ENCODE measurements around the gene CASK. TPM values are rescaled to one million over a fixed set of nuclear protein-coding genes. Genes with fewer than 3 reads are reported as not detected.

CASK gene
- total RNA-seq, 1 donor from 2014 or later, result 41.0 TPM

- TF ChIP-seq CTCF (IDR thresholded peaks at IDR 0.05), result no peak
- TF ChIP-seq POLR2AphosphoS5 (IDR thresholded peaks at IDR 0.05; ENCODE audit: insufficient read depth in 1 of 2, low read depth in 1 of 2), result no peak
- TF ChIP-seq POLR2A (IDR thresholded peaks at IDR 0.05), result no peak
- intact Hi-C loops (cut with DNase I), result no loop called here
- H3K27me3 ChIP-seq, result no peaks in the 10 kb centered on the region
Observed at GRCh38 chrX:41519468-41519867, 403.9 kb downstream of the CASK start.

GRCh38 chrX:41518841-41519220 lies 404.5 kb downstream of the CASK start:
- intact Hi-C loops (cut with DNase I), result no loop called here
- TF ChIP-seq POLR2A (IDR thresholded peaks at IDR 0.05) (no peak), CTCF (IDR thresholded peaks at IDR 0.05) (no peak), POLR2AphosphoS5 (IDR thresholded peaks at IDR 0.05; ENCODE audit: insufficient read depth in 1 of 2, low read depth in 1 of 2) (no peak)

More at GRCh38 chrX:41519468-41519867, 403.9 kb downstream of the CASK start:
- Histone ChIP-seq H3K4me3 (no peak overlapping the region), H3K36me3 (no peaks in the 10 kb centered on the region), H3K4me1 (peaks cover 3% of the 10 kb centered on the region), H3K27ac (no peak overlapping the region), H3K9me3 (no peaks in the 10 kb centered on the region)
- DNase-seq (ENCODE audit: extremely low spot score in 2 of 2), result no peak

GRCh38 chrX:41518127-41518840 lies 405.1 kb downstream of the CASK start:
- intact Hi-C loops (cut with DNase I), result no loop called here
- no peak for DNase-seq (ENCODE audit: extremely low spot score in 2 of 2)
- Histone ChIP-seq H3K27ac (no peak overlapping the region), H3K9me3 (no peaks in the 10 kb centered on the region), H3K4me3 (no peak overlapping the region), H3K36me3 (no peaks in the 10 kb centered on the region), H3K27me3 (no peaks in the 10 kb centered on the region), H3K4me1 (no peaks in the 10 kb centered on the region)
- no peak for TF ChIP-seq POLR2AphosphoS5 (IDR thresholded peaks at IDR 0.05; ENCODE audit: insufficient read depth in 1 of 2, low read depth in 1 of 2)
- TF ChIP-seq POLR2A (IDR thresholded peaks at IDR 0.05), result no peak
- TF ChIP-seq CTCF (IDR thresholded peaks at IDR 0.05), result no peak

More at GRCh38 chrX:41518841-41519220, 404.5 kb downstream of the CASK start:
- Histone ChIP-seq H3K36me3 (no peaks in the 10 kb centered on the region), H3K9me3 (no peaks in the 10 kb centered on the region), H3K4me3 (no peak overlapping the region), H3K4me1 (no peaks in the 10 kb centered on the region), H3K27ac (no peak overlapping the region), H3K27me3 (no peaks in the 10 kb centered on the region)
- DNase-seq (ENCODE audit: extremely low spot score in 2 of 2), result no peak

GRCh38 chrX:41516999-41517765 lies 406.2 kb downstream of the CASK start:
- no peak for DNase-seq (ENCODE audit: extremely low spot score in 2 of 2)
- H3K27me3 ChIP-seq, result no peaks in the 10 kb centered on the region
- H3K27ac ChIP-seq, result no peak overlapping the region
- no peak overlapping the region for H3K4me3 ChIP-seq
- H3K9me3 ChIP-seq, result no peaks in the 10 kb centered on the region
- intact Hi-C loops (cut with DNase I), result no loop called here
- TF ChIP-seq CTCF (IDR thresholded peaks at IDR 0.05), result no peak
- no peak for TF ChIP-seq POLR2AphosphoS5 (IDR thresholded peaks at IDR 0.05; ENCODE audit: insufficient read depth in 1 of 2, low read depth in 1 of 2)
- no peak for TF ChIP-seq POLR2A (IDR thresholded peaks at IDR 0.05)
- H3K4me1 ChIP-seq, result no peaks in the 10 kb centered on the region
- no peaks in the 10 kb centered on the region for H3K36me3 ChIP-seq

- Histone ChIP-seq H3K4me1 (no peaks in the 10 kb centered on the region), H3K36me3 (no peaks in the 10 kb centered on the region), H3K27ac (no peak overlapping the region), H3K9me3 (no peaks in the 10 kb centered on the region), H3K27me3 (no peaks in the 10 kb centered on the region), H3K4me3 (no peak overlapping the region)
- TF ChIP-seq POLR2AphosphoS5 (IDR thresholded peaks at IDR 0.05; ENCODE audit: insufficient read depth in 1 of 2, low read depth in 1 of 2) (no peak), POLR2A (IDR thresholded peaks at IDR 0.05) (no peak), CTCF (IDR thresholded peaks at IDR 0.05) (no peak)
- intact Hi-C loops (cut with DNase I), result no loop called here
- no peak for DNase-seq (ENCODE audit: extremely low spot score in 2 of 2)
Observed at GRCh38 chrX:41516456-41516855, 406.9 kb downstream of the CASK start.
